KMS-11 (cell line): ENCODE measurements around the gene PTP4A2.
"Not testable (repeated sequence)": the region's sequence is repeated elsewhere in the genome, so short reads cannot be mapped to it uniquely, and the experiment has no call there.

ENCODE experiments used
- H2AFZ ChIP-seq: fragments of 200-600 bp; sonication (generic); 2 replicates; pipeline ENCODE4 v1.6.1; 2016; ENCODE audit warnings: antibody characterized with exemption, mixed run types, low read depth
- H3K27ac ChIP-seq: fragments of 200-600 bp; sonication (generic); 2 replicates; pipeline ENCODE4 v1.6.1; 2016; ENCODE audit warnings: mild to moderate bottlenecking, mixed run types
- H3K27me3 ChIP-seq: fragments of 200-600 bp; sonication (generic); 2 replicates; pipeline ENCODE4 v1.6.1; 2017; ENCODE audit warnings: mild to moderate bottlenecking, low read depth, mixed run types, moderate library complexity; ENCODE audit not compliant: insufficient read depth
- H3K36me3 ChIP-seq: fragments of 200-600 bp; sonication (generic); 2 replicates; pipeline ENCODE4 v1.6.1; 2017; ENCODE audit warnings: mild to moderate bottlenecking, mixed run types; ENCODE audit not compliant: insufficient read depth
- H3K4me1 ChIP-seq: fragments of 200-600 bp; sonication (generic); 2 replicates; pipeline ENCODE4 v1.6.1; 2016; ENCODE audit warnings: mild to moderate bottlenecking, low read depth, mixed run types; ENCODE audit not compliant: poor library complexity, severe bottlenecking
- H3K4me2 ChIP-seq: fragments of 200-600 bp; sonication (generic); 2 replicates; pipeline ENCODE4 v1.7.0; 2016; ENCODE audit warnings: mild to moderate bottlenecking, mixed run types
- H3K4me3 ChIP-seq: fragments of 200-600 bp; sonication (generic); IDR thresholded peaks from 2 replicates; pipeline ENCODE4 v1.6.1; 2017; ENCODE audit warnings: low read depth, low read length, mixed read lengths; ENCODE audit not compliant: insufficient read depth
- H3K79me2 ChIP-seq: fragments of 200-600 bp; sonication (generic); 2 replicates; pipeline ENCODE4 v1.6.1; 2016; ENCODE audit warnings: low read depth, mixed run types; ENCODE audit not compliant: insufficient read depth
- H3K9ac ChIP-seq: fragments of 200-600 bp; sonication (generic); 2 replicates; pipeline ENCODE4 v1.6.1; 2016; ENCODE audit warnings: mild to moderate bottlenecking, mixed run types
- H4K20me1 ChIP-seq: fragments of 200-600 bp; sonication (generic); 2 replicates; pipeline ENCODE4 v1.6.1; 2016; ENCODE audit warnings: mild to moderate bottlenecking, mixed run types; ENCODE audit not compliant: insufficient read depth
- TF ChIP-seq, protein P1 (sequence below): fragments of 200-600 bp; sonication (generic); conservative IDR thresholded peaks from 2 replicates; pipeline ENCODE4 v1.6.1; 2017; ENCODE audit warnings: low read depth, mild to moderate bottlenecking, antibody characterized with exemption, low read length, moderate library complexity, mixed read lengths

Gene PTP4A2

GRCh38 chr1:31954607-31955283 is 16.6 kb upstream of the PTP4A2 start:
- Histone ChIP-seq H3K4me3 (no peak overlapping the region), H3K4me2 (peak overlapping the region; percentile 68), H4K20me1 (no peaks in the 10 kb centered on the region), H3K79me2 (no peaks in the 10 kb centered on the region), H3K36me3 (no peaks in the 10 kb centered on the region), H3K4me1 (peaks cover 83% of the 10 kb centered on the region), H3K27me3 (no peaks in the 10 kb centered on the region), H3K9ac (peak overlapping the region; percentile 37; the same call in 1 of the 2 replicates), H3K27ac (peak overlapping the region; percentile 85), H2AFZ (peak overlapping the region; percentile 46; the same call in 1 of the 2 replicates)
- TF ChIP-seq, protein P1, sequence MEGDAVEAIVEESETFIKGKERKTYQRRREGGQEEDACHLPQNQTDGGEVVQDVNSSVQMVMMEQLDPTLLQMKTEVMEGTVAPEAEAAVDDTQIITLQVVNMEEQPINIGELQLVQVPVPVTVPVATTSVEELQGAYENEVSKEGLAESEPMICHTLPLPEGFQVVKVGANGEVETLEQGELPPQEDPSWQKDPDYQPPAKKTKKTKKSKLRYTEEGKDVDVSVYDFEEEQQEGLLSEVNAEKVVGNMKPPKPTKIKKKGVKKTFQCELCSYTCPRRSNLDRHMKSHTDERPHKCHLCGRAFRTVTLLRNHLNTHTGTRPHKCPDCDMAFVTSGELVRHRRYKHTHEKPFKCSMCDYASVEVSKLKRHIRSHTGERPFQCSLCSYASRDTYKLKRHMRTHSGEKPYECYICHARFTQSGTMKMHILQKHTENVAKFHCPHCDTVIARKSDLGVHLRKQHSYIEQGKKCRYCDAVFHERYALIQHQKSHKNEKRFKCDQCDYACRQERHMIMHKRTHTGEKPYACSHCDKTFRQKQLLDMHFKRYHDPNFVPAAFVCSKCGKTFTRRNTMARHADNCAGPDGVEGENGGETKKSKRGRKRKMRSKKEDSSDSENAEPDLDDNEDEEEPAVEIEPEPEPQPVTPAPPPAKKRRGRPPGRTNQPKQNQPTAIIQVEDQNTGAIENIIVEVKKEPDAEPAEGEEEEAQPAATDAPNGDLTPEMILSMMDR: no peak

DNA sequence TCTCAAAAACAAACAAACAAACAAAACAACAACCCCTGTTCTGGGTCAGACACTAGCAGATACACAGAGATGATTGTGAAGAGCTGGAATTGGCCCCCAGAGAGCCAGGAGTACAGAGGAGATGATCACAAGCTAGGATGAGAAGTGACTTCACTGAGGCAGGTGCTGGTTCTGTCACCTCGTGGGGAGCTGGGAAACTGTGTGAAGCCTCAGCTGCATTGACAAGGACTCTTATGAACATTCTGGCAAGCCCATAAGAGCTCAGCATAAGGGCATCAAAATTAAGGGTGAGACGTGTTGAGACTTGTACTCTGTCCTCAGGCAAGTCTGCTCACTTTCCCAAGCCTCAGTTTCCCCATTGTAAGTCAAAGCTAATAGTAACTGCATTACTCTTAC is 14.7 kb upstream of the PTP4A2 start:
- no peaks in the 10 kb centered on the region for H3K36me3 ChIP-seq
- H2AFZ ChIP-seq: no peak overlapping the region
- TF ChIP-seq, protein P1: no peak
- no peak overlapping the region; the same call in 1 of the 2 replicates for H3K9ac ChIP-seq
- peak overlapping the region; percentile 25; the same call in 1 of the 2 replicates for H3K27ac ChIP-seq
- H3K79me2 ChIP-seq: no peaks in the 10 kb centered on the region
- H3K4me3 ChIP-seq: no peak overlapping the region
- H3K4me1 ChIP-seq: peaks cover 68% of the 10 kb centered on the region
- H3K27me3 ChIP-seq: no peaks in the 10 kb centered on the region
- no peaks in the 10 kb centered on the region for H4K20me1 ChIP-seq
- peak overlapping the region; percentile 50; the same call in 1 of the 2 replicates for H3K4me2 ChIP-seq

DNA sequence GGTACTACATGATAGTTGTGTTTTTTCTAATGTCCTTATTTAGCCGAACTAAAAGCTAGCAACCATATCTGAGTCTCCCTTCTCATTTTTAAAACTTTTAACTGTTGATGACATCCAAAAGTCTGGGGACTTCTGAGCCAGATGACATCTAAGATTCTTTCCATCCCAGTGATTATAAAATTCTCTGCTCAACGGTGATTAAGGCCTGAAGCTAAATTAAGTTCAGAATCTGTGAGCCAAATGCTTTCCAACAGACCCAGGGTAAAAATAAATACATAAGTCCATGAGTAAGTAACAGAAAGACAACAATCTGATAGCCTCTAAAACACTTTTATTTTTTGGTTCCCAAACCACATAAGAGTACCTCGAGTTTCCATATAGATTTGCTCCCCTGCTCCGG is 13.1 kb upstream of the PTP4A2 start:
- TF ChIP-seq, protein P1: no peak
- Histone ChIP-seq H3K79me2 (no peaks in the 10 kb centered on the region), H3K27ac (peak overlapping the region; percentile 25; the same call in 1 of the 2 replicates), H3K27me3 (no peaks in the 10 kb centered on the region), H3K4me2 (peak overlapping the region; percentile 50; the same call in 1 of the 2 replicates), H2AFZ (0 out of 2 replicates have a peak overlapping the region, but pooled peaks have one; percentile 12), H3K4me3 (no peak overlapping the region), H3K36me3 (no peaks in the 10 kb centered on the region), H3K4me1 (peaks cover 52% of the 10 kb centered on the region), H3K9ac (no peak overlapping the region), H4K20me1 (no peaks in the 10 kb centered on the region)

DNA sequence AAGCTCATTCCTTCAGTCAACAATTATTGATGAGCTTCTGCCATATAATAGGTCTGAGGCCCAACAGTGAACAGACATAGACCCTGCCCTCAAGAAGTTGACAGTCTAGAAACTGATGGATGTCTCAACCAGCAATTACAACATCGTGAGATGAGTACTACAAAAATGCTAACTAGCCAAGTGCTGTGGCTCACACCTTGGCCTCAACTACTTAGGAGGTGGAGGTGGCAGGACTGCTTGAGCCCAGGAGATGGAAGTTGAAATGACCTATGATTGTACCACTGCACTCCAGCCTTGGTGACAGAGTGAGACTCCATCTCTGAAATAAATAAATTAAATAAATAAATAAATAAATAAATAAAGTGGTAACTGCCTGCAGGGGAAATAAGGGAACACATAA is 11.7 kb upstream of the PTP4A2 start:
- no peaks in the 10 kb centered on the region for H4K20me1 ChIP-seq
- TF ChIP-seq, protein P1: no peak
- no peaks in the 10 kb centered on the region for H3K27me3 ChIP-seq
- H3K36me3 ChIP-seq: no peaks in the 10 kb centered on the region
- no peak overlapping the region for H3K4me3 ChIP-seq
- no peaks in the 10 kb centered on the region for H3K79me2 ChIP-seq
- H3K4me1 ChIP-seq: peaks cover 38% of the 10 kb centered on the region
- H3K27ac ChIP-seq: no peak overlapping the region
- no peak overlapping the region for H2AFZ ChIP-seq
- no peak overlapping the region for H3K4me2 ChIP-seq
- H3K9ac ChIP-seq: no peak overlapping the region

- not testable (repeated sequence) for H3K27me3 ChIP-seq, H3K36me3 ChIP-seq, H2AFZ ChIP-seq, H3K4me3 ChIP-seq, H3K79me2 ChIP-seq, H3K9ac ChIP-seq, H3K4me2 ChIP-seq, H3K27ac ChIP-seq, H4K20me1 ChIP-seq
- peaks cover 17% of the 10 kb centered on the region for H3K4me1 ChIP-seq
Measured at GRCh38 chr1:31945677-31946076, 7.5 kb upstream of the PTP4A2 start.
